ENCODE measurements around the gene NTM.

DNA sequence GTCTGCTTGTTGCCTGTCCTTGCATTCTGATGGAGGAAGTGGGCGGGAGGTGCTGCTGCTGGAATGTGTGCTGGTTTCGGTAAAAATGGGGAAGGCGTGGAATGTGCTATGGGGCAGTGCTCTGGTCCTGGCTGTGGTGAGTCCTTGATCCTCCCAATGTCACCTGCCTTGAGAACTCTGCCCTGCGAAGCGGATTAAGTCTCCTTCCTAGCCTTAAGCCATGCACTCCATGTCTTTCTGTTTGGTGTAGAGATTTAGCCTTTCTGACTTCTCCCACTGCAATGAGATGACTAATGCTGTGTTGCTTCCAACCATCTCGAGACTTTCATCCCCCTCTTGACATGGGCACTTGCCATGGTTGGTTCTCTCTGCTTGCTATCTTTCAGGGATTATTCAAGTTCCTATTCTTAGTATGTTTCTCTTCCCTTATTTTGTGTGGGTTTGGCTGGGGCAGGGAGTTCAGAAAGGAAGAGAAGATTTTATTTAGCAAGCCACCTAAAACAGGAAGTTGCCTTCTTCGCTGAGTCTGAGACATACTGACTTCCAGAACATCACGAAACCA is 687.9 kb downstream of the NTM start:
- TF ChIP-seq POLR2A (IDR thresholded peaks at IDR 0.05) = no peak
- TF ChIP-seq, protein P1, sequence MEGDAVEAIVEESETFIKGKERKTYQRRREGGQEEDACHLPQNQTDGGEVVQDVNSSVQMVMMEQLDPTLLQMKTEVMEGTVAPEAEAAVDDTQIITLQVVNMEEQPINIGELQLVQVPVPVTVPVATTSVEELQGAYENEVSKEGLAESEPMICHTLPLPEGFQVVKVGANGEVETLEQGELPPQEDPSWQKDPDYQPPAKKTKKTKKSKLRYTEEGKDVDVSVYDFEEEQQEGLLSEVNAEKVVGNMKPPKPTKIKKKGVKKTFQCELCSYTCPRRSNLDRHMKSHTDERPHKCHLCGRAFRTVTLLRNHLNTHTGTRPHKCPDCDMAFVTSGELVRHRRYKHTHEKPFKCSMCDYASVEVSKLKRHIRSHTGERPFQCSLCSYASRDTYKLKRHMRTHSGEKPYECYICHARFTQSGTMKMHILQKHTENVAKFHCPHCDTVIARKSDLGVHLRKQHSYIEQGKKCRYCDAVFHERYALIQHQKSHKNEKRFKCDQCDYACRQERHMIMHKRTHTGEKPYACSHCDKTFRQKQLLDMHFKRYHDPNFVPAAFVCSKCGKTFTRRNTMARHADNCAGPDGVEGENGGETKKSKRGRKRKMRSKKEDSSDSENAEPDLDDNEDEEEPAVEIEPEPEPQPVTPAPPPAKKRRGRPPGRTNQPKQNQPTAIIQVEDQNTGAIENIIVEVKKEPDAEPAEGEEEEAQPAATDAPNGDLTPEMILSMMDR (IDR thresholded peaks at IDR 0.05) = no peak
